ENCODE data around the gene HCN4. TPM values are rescaled to one million over a fixed set of nuclear protein-coding genes. Genes with fewer than 3 reads are reported as not detected.
A peak's percentile ranks its signal among the peaks of the same experiment; 100 is the strongest.

The HCN4 gene
- total RNA-seq, 1 donor from 2014 or later: 0.06 TPM

- Histone ChIP-seq H3K4me1 (no peaks in the 10 kb centered on the region), H3K27me3 (no peaks in the 10 kb centered on the region), H3K36me3 (no peaks in the 10 kb centered on the region), H3K4me3 (no peak overlapping the region), H3K27ac (no peak overlapping the region), H3K9me3 (no peaks in the 10 kb centered on the region)
- ATAC-seq: no peak
- DNase-seq: peak; percentile 45
- no peak for TF ChIP-seq CTCF (IDR thresholded peaks at IDR 0.05)
- intact Hi-C loops (cut with DNase I): no loop called here
Measured at GRCh38 chr15:73328149-73328820, 40.5 kb downstream of the HCN4 start.

GRCh38 chr15:73326157-73326556, 42.6 kb downstream of the HCN4 start:
- Histone ChIP-seq H3K9me3 (no peaks in the 10 kb centered on the region), H3K36me3 (no peaks in the 10 kb centered on the region), H3K27ac (no peak overlapping the region), H3K4me3 (no peak overlapping the region), H3K27me3 (peaks cover under 1% of the 10 kb centered on the region), H3K4me1 (no peaks in the 10 kb centered on the region)
- intact Hi-C loops (cut with DNase I): no loop called here
- DNase-seq (peak; percentile 15), ATAC-seq (no peak)
- TF ChIP-seq CTCF (IDR thresholded peaks at IDR 0.05): no peak

GRCh38 chr15:73325191-73325861, 43.4 kb downstream of the HCN4 start:
- Histone ChIP-seq H3K27ac (no peak overlapping the region), H3K27me3 (peaks cover 9% of the 10 kb centered on the region), H3K36me3 (no peaks in the 10 kb centered on the region), H3K9me3 (no peaks in the 10 kb centered on the region), H3K4me3 (no peak overlapping the region), H3K4me1 (no peaks in the 10 kb centered on the region)
- ATAC-seq: no peak
- no peak for TF ChIP-seq CTCF (IDR thresholded peaks at IDR 0.05)
- intact Hi-C loops (cut with DNase I): no loop called here
- DNase-seq: peak; percentile 59

GRCh38 chr15:73324496-73325170, 44.1 kb downstream of the HCN4 start:
- H3K27me3 ChIP-seq: peaks cover 16% of the 10 kb centered on the region
- intact Hi-C loops (cut with DNase I): no loop called here
- H3K27ac ChIP-seq: no peak overlapping the region
- no peak for TF ChIP-seq CTCF (IDR thresholded peaks at IDR 0.05)
- H3K36me3 ChIP-seq: no peaks in the 10 kb centered on the region
- no peak for ATAC-seq
- no peak overlapping the region for H3K4me3 ChIP-seq
- no peaks in the 10 kb centered on the region for H3K9me3 ChIP-seq
- DNase-seq: peak; percentile 49
- H3K4me1 ChIP-seq: no peaks in the 10 kb centered on the region

GRCh38 chr15:73323956-73324355, 44.8 kb downstream of the HCN4 start:
- Histone ChIP-seq H3K27ac (no peak overlapping the region), H3K27me3 (peaks cover 22% of the 10 kb centered on the region), H3K36me3 (no peaks in the 10 kb centered on the region), H3K9me3 (no peaks in the 10 kb centered on the region), H3K4me3 (no peak overlapping the region), H3K4me1 (no peaks in the 10 kb centered on the region)
- TF ChIP-seq CTCF (IDR thresholded peaks at IDR 0.05): no peak
- intact Hi-C loops (cut with DNase I): no loop called here
- ATAC-seq (no peak), DNase-seq (peak; percentile 59)

Measured in upper lobe of right lung (tissue), 1 donor.